Heart left ventricle (tissue), 13 donors: Measurements from ENCODE around the gene GALNT10.

Source experiments
- CTCF ChIP-seq, 12 donors: fragments of 200-600 bp; sonication (generic) in 4 of 12; IDR thresholded peaks; one replicate each; pipeline versions ENCODE4 v1.5.0 to v1.8.0; 2018 to 2022; ENCODE audit warnings: antibody characterized with exemption in 12 of 12, mild to moderate bottlenecking in 5 of 12
- POLR2A ChIP-seq, 2 donors: fragments of 450-650 bp; IDR thresholded peaks; one replicate each; pipeline ENCODE4 v1.6.1; 2017; ENCODE audit warnings: antibody characterized with exemption in 2 of 2, mild to moderate bottlenecking in 2 of 2, moderate library complexity in 2 of 2
- donor health status: ischemic (EF 13 %, LVEDD 7.1; RV severe dilation, severe dysfunction).
- donor health status: DM: no; HTN: yes; CAD: no.
- donor health status: DM: no; HTN: no; CAD: no.
- donor health status: ischemic (EF 25% LVEDD 6.9; RV normal size, moderate dysfunction).
- donor health status: ischemic (EF 25% LVEDD 5.7; RV mildly dilated, moderate dysfunction).
- donor health status: ischemic (EF 35%, LVEDD 5.7; RV mildly dilated, moderate dysfunction).
- donor health status: nonischemic (EF 11% LVEDD 7.7; RV severe dilation, severe dysfunction).
- donor health status: DM: yes; HTN: yes; CAD: no.
- donor health status: PGD.
- donor health status: ischemic (EF 29% LVEDD 5.4; RV normal size, mild dysfunction).
- donor health status: nonischemic (EF 23%, LVEDD 6.1; RV moderate dilation, normal function).

DNA sequence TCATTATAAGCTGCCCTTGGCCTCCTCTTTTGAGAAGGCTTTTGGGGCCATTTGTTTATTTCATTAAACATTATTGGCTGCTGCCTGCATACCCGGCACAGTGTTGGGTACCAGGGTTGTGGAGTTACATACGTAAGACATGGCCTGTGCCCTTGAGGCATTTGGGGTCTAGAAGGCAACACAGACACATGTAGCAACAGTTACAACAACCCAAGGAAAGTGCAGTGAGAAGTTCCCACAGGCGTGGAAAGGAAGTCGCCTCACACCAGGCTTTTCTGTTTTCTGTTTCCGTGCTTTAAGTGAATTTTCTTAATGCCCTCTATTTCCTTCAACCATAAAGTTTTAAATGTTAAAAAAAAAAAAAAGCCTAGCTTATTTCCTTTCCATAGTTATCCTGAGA lies 47.4 kb downstream of the GALNT10 start:
- TF ChIP-seq CTCF (IDR thresholded peaks at IDR 0.05) = no peak
- no peak for TF ChIP-seq POLR2A (IDR thresholded peaks at IDR 0.05)
